CD4-positive, alpha-beta T cell treated with Interleukin-15 for 4 hours (primary cell): Measurements from ENCODE around the gene CHD1L.
"Not testable (repeated sequence)": the region's sequence is repeated elsewhere in the genome, so short reads cannot be mapped to it uniquely, and the experiment has no call there.

Source experiments
- DNase-seq: peaks from one replicate; pipeline ENCODE4 v3.0.0-alpha.2; 2020; ENCODE audit warnings: low spot score

CHD1L gene

GRCh38 chr1:147233903-147234302, 8.6 kb upstream of the CHD1L start:
- not testable (repeated sequence) for DNase-seq

GRCh38 chr1:147235822-147236221, 6.7 kb upstream of the CHD1L start:
- no peak for DNase-seq

GRCh38 chr1:147236448-147236847, 6.0 kb upstream of the CHD1L start:
- DNase-seq: no peak

- DNase-seq: no peak
Observed at GRCh38 chr1:147236959-147237791, 5.3 kb upstream of the CHD1L start.

GRCh38 chr1:147238053-147238902, 4.2 kb upstream of the CHD1L start:
- DNase-seq: no peak

- no peak for DNase-seq
Observed at GRCh38 chr1:147238925-147239820, 3.3 kb upstream of the CHD1L start.

- not testable (repeated sequence) for DNase-seq
Observed at GRCh38 chr1:147240131-147240721, 2.3 kb upstream of the CHD1L start.

GRCh38 chr1:147241934-147242448, 493 bp upstream of the CHD1L start:
- no peak for DNase-seq

GRCh38 chr1:147243228-147243685, 773 bp downstream of the CHD1L start:
- no peak for DNase-seq

- no peak for DNase-seq
Observed at GRCh38 chr1:147243841-147244240, 1.4 kb downstream of the CHD1L start.

GRCh38 chr1:147245129-147245528, 2.6 kb downstream of the CHD1L start:
- no peak for DNase-seq

- peak; percentile 21 for DNase-seq
Observed at GRCh38 chr1:147245586-147246021, 3.1 kb downstream of the CHD1L start.

- no peak for DNase-seq
Observed at GRCh38 chr1:147246044-147246690, 3.7 kb downstream of the CHD1L start.

- DNase-seq: no peak
Observed at GRCh38 chr1:147246910-147247655, 4.6 kb downstream of the CHD1L start.

GRCh38 chr1:147247656-147248238, 5.3 kb downstream of the CHD1L start:
- no peak for DNase-seq

- DNase-seq: no peak
Observed at GRCh38 chr1:147252540-147252939, 10.1 kb downstream of the CHD1L start.

GRCh38 chr1:147260956-147261355, 18.5 kb downstream of the CHD1L start:
- no peak for DNase-seq

- DNase-seq: no peak
Observed at GRCh38 chr1:147264158-147264768, 21.8 kb downstream of the CHD1L start.

- no peak for DNase-seq
Observed at GRCh38 chr1:147266381-147266780, 23.9 kb downstream of the CHD1L start.
